ENCODE results near the gene SLU7.

DNA sequence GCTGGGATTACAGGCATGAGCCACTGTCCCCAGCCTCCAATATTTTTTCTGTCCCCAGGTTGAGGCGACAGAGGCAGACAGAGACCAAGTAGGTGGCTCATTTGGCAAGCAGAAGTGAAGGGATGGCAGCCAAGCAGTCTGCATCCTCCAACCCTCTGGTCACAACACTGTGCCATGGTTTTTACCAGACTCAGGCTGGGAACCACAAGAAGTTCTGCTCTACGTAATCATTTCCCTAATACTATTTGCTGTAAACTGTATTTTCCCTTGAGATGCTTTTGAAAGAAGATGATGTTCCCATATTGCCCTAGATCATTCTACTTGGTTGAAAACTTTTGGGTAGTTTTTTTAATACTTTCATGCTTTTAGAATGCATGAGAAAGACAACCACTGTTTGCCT lies 43.3 kb upstream of the SLU7 start:
- TF ChIP-seq ZFX (IDR thresholded peaks at IDR 0.05) (no peak), EZH2 (IDR thresholded peaks at IDR 0.05) (no peak), RAD21 (IDR thresholded peaks at IDR 0.05; ENCODE audit: low read depth) (no peak)
